Suprapubic skin (tissue), 4 donors: ENCODE data around the gene SHFL.

Experiments used
- CTCF ChIP-seq, 2 donors: fragments of 200-600 bp in 1 of 2; fragments of 450-650 bp in 1 of 2; sonication (generic) in 1 of 2; IDR thresholded peaks; one replicate each; pipeline ENCODE4 v1.5.1; 2016 to 2019; ENCODE audit warnings: antibody characterized with exemption in 2 of 2, mild to moderate bottlenecking in 1 of 2, moderate library complexity in 1 of 2
- POLR2A ChIP-seq, 2 donors: fragments of 450-650 bp; IDR thresholded peaks; one replicate each; pipeline ENCODE4 v1.6.1; 2017; ENCODE audit warnings: antibody characterized with exemption in 2 of 2, mild to moderate bottlenecking in 2 of 2, moderate library complexity in 2 of 2
- POLR2AphosphoS5 ChIP-seq, 3 donors: sonication (generic); formaldehyde crosslinking; IDR thresholded peaks; one replicate each; pipeline ENCODE4 v1.6.1; 2017; ENCODE audit warnings: antibody characterized with exemption in 3 of 3

DNA sequence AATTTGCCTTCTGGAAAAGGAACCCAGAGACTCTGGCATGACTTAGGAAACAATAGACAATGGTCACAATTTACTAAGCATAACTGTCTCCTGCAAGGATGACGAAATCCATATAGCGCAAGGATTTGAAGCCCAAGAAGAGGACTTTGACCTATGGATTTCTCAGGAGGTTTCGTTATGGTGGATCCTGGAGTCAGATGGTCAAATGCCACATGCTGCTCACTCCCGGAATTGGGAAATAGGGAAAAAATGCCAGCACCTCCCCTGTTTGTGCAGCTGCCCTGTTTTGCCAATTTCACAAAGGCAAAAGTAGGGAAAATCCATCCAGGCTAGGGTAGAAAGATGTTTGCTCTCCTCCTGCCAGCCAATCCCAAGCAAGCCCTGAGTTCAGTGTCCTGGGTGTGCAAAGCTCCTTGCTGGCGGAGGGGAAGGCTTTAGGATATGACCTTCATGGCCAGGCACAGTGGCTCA is 49.5 kb upstream of the SHFL start:
- TF ChIP-seq CTCF (IDR thresholded peaks at IDR 0.05) (no peak), POLR2A (IDR thresholded peaks at IDR 0.05) (no peak), POLR2AphosphoS5 (IDR thresholded peaks at IDR 0.05) (no peak)
